Endothelial cell of umbilical vein (primary cell): ENCODE data around the gene EIF4E1B. TPM values are rescaled to one million over a fixed set of nuclear protein-coding genes. Genes with fewer than 3 reads are reported as not detected.

Experiments used
- BruUV-seq: library from RNA; stranded (reverse); fragments of 400-500 nt; replicated peaks from 2 replicates; lab custom pipeline; 2021; lab: Mats Ljungman, UMichigan
- CTCF ChIA-PET: fragments of 300-600, 350-600 bp; sonication (Branson Sonifier 250); formaldehyde crosslinking; loops from one replicate; lab custom pipeline; 2021; ENCODE audit warnings: antibody characterized with exemption, inconsistent platforms; lab: Charles Lee
- POLR2A ChIA-PET: fragments of 300-600, 350-600 bp; sonication (Branson Sonifier 250); formaldehyde crosslinking; loops from one replicate; lab custom pipeline; 2021; ENCODE audit warnings: antibody characterized with exemption, inconsistent platforms; lab: Charles Lee
- DNase-seq: peaks from one replicate; pipeline ENCODE4 v3.0.0-alpha.2; 2011; ENCODE audit warnings: low read depth, low spot score
- FAIRE-seq: peaks from 2 replicates; lab custom pipeline; 2011; peaks lifted over from hg19 to GRCh38; lab: Jason Lieb, UNC
- H2AFZ ChIP-seq: 2 replicates; pipeline ENCODE4 v1.6.0; 2012; ENCODE audit warnings: low read depth, low read length, control low read depth, inconsistent platforms
- H3K27ac ChIP-seq: 2 replicates; pipeline ENCODE4 v1.5.1; 2011; ENCODE audit warnings: low read depth, mild to moderate bottlenecking, control low read depth, low read length, moderate library complexity; ENCODE audit not compliant: insufficient read depth
- H3K27me3 ChIP-seq, 2 experiments: 2 replicates each; pipeline versions ENCODE4 v1.6.0 to v1.6.1; 2011; ENCODE audit warnings: low read length in 2 of 2, mixed read lengths in 1 of 2; ENCODE audit not compliant: control insufficient read depth in 2 of 2, insufficient read depth in 2 of 2
- H3K36me3 ChIP-seq, 2 experiments: 2 replicates in 1 of 2; 3 replicates in 1 of 2; pipeline ENCODE4 v1.5.1; 2011; ENCODE audit warnings: low read length in 2 of 2, mild to moderate bottlenecking in 1 of 2, moderate library complexity in 1 of 2; ENCODE audit not compliant: control insufficient read depth in 2 of 2, insufficient read depth in 2 of 2; ENCODE audit errors: extremely low read depth in 1 of 2
- H3K4me1 ChIP-seq: 3 replicates; pipeline ENCODE4 v1.5.1; 2011; ENCODE audit warnings: mild to moderate bottlenecking, low read length; ENCODE audit not compliant: control insufficient read depth, insufficient read depth; ENCODE audit errors: extremely low read depth
- H3K4me2 ChIP-seq: 2 replicates; pipeline ENCODE4 v1.6.1; 2011; ENCODE audit warnings: low read length, control low read depth, mixed read lengths; ENCODE audit not compliant: insufficient read depth
- H3K4me3 ChIP-seq, 3 experiments: fragments of 200-600 bp in 1 of 3; sonication (generic), shearing (Covaris generic) in 1 of 3; replicated peaks in 1 of 3; 2 replicates each; pipeline ENCODE4 v1.5.1; 2011 to 2016; ENCODE audit warnings: control low read depth in 3 of 3, low read length in 3 of 3, mild to moderate bottlenecking in 2 of 3, inconsistent platforms in 1 of 3, low read depth in 1 of 3, moderate library complexity in 1 of 3; ENCODE audit not compliant: insufficient read depth in 1 of 3
- H3K79me2 ChIP-seq: 2 replicates; pipeline ENCODE4 v1.6.0; 2012; ENCODE audit warnings: low read length, inconsistent platforms; ENCODE audit not compliant: control insufficient read depth, insufficient read depth
- H3K9ac ChIP-seq: replicated peaks from 2 replicates; pipeline ENCODE3; 2011; ENCODE audit warnings: low read length, control low read depth; ENCODE audit not compliant: insufficient read depth; ENCODE audit errors: extremely low read depth
- H3K9me1 ChIP-seq: replicated peaks from 3 replicates; pipeline ENCODE4 v1.6.0; 2011; ENCODE audit warnings: mild to moderate bottlenecking, low read length; ENCODE audit not compliant: control insufficient read depth, insufficient read depth; ENCODE audit errors: extremely low read depth
- H3K9me3 ChIP-seq: replicated peaks from 2 replicates; pipeline ENCODE4 v1.5.1; 2012; ENCODE audit warnings: low read length, inconsistent platforms; ENCODE audit not compliant: control insufficient read depth, insufficient read depth
- H4K20me1 ChIP-seq: replicated peaks from 2 replicates; pipeline ENCODE3; 2011; ENCODE audit warnings: mild to moderate bottlenecking, low read length; ENCODE audit not compliant: control insufficient read depth, insufficient read depth; ENCODE audit errors: extremely low read depth
- CTCF ChIP-seq, 2 donors: IDR thresholded peaks; 1 replicate in 1 of 2; 2 replicates in 1 of 2; pipeline ENCODE4 v1.5.1; 2011; ENCODE audit warnings: low read length in 2 of 2, mild to moderate bottlenecking in 2 of 2, moderate library complexity in 2 of 2, control low read depth in 1 of 2, inconsistent platforms in 1 of 2, low read depth in 1 of 2; ENCODE audit not compliant: insufficient read depth in 1 of 2; ENCODE audit errors: extremely low read depth in 1 of 2
- EZH2 ChIP-seq: IDR thresholded peaks from 2 replicates; pipeline ENCODE4 v1.6.1; 2012; ENCODE audit warnings: borderline replicate concordance, low read depth, mild to moderate bottlenecking, moderate library complexity, low read length, inconsistent platforms; ENCODE audit not compliant: severe bottlenecking
- FOS ChIP-seq: IDR thresholded peaks from 2 replicates; pipeline ENCODE4 v1.6.1; 2011; ENCODE audit warnings: mild to moderate bottlenecking, low read length, moderate library complexity, borderline replicate concordance; ENCODE audit not compliant: insufficient read depth
- GATA2 ChIP-seq: IDR thresholded peaks from 2 replicates; pipeline ENCODE4 v1.7.0; 2011; ENCODE audit warnings: low read depth, mild to moderate bottlenecking, moderate library complexity, mixed read lengths, low read length; ENCODE audit not compliant: insufficient read length, insufficient read depth
- JUN ChIP-seq: IDR thresholded peaks from 2 replicates; pipeline ENCODE4 v1.6.1; 2011; ENCODE audit warnings: borderline replicate concordance, low read depth; ENCODE audit not compliant: insufficient read length, insufficient read depth
- MAX ChIP-seq: IDR thresholded peaks from 2 replicates; pipeline ENCODE4 v1.6.1; 2011; ENCODE audit not compliant: insufficient read depth, insufficient read length
- MYC ChIP-seq: IDR thresholded peaks from one replicate; pipeline ENCODE4 v1.6.1; 2011; ENCODE audit warnings: mild to moderate bottlenecking, low read depth, low read length
- POLR2A ChIP-seq: IDR thresholded peaks from 2 replicates; pipeline ENCODE4 v1.6.1; 2012; ENCODE audit warnings: low read depth, mild to moderate bottlenecking, control low read depth, low read length
- POLR2AphosphoS5 ChIP-seq: IDR thresholded peaks from 2 replicates; pipeline ENCODE4 v1.6.1; 2012; ENCODE audit warnings: low read depth, mild to moderate bottlenecking, control low read depth, low read length, moderate library complexity; ENCODE audit not compliant: insufficient read depth
- dilution Hi-C: fragments of 300-500 bp; cut with MboI; formaldehyde crosslinking; loops from one replicate; pipeline ENCODE4 v1.15.0; 2019; ENCODE audit warnings: low sequenced_read_pairs; ENCODE audit not compliant: extremely low pct_ligation_motif_present
- intact Hi-C: fragments of 100-400 bp; cut with micrococcal nuclease; formaldehyde crosslinking; loops from one replicate; pipeline ENCODE4 v1.10.0; 2022
- polyA plus RNA-seq, 4 experiments: library from polyadenylated mRNA; depleted of rRNA in 3 of 4; stranded (reverse) in 3 of 4; unstranded in 1 of 4; fragments of >200 nt; gene quantifications; 2 replicates each; pipeline versions ENCODE4 v1.2.1 to v1.2.3, GENCODE V29; 2011 to 2012; ENCODE audit warnings: missing spikeins in 1 of 4
- total RNA-seq: library from RNA; stranded (reverse); gene quantifications from 2 replicates; pipeline ENCODE4 v1.2.3, GENCODE V29; 2021

The EIF4E1B gene
- total and polyA plus RNA-seq, 2 donors (not counting 3 experiments of a cell fraction or from before 2014, with no cell fraction given): not detected

- H3K4me2 ChIP-seq: no peak overlapping the region
- no peak for FAIRE-seq
Measured at GRCh38 chr5:176670449-176670848, 40.0 kb downstream of the EIF4E1B start.

More at GRCh38 chr5:176670449-176670848, 40.0 kb downstream of the EIF4E1B start:
- ChIA-PET CTCF (interaction anchor here (1.2 to 3.3 kb wide), 3 partner anchors 10 to 12 kb away, joined by 3 to 41 read pairs (median 5); no protein-coding TSS in a partner anchor), POLR2A (no interaction called here)
- Histone ChIP-seq H4K20me1 (no peaks in the 10 kb centered on the region), H3K9ac (no peak overlapping the region), H3K4me3 (no peak overlapping the region), H3K9me3 (no peaks in the 10 kb centered on the region), H2AFZ (no peak overlapping the region), H3K27ac (no peak overlapping the region), H3K9me1 (no peaks in the 10 kb centered on the region), H3K27me3 (peaks cover 9 to 20% of the 10 kb centered on the region in 2 experiments), H3K36me3 (no peaks in the 10 kb centered on the region), H3K4me1 (no peaks in the 10 kb centered on the region), H3K79me2 (no peaks in the 10 kb centered on the region)
- dilution Hi-C loops (no loop called here), intact Hi-C loops (no loop called here)
- BruUV-seq: no TSS peak
- no peak for DNase-seq
- TF ChIP-seq MAX (no peak), MYC (no peak), FOS (no peak), POLR2A (no peak), POLR2AphosphoS5 (no peak), GATA2 (no peak), JUN (no peak), CTCF (IDR thresholded peaks at IDR 0.05; ENCODE audit: extremely low read depth in 1 of 2, insufficient read depth in 1 of 2, low read depth in 1 of 2, low read length in 2 of 2) (no peak), EZH2 (no peak)
